Fibroblast of upper back skin (primary cell): ENCODE measurements around the gene ARHGEF28.

Experiments
- DNase-seq: peaks from one replicate; pipeline ENCODE4 v3.0.0-alpha.2; 2013

ARHGEF28 gene

DNA sequence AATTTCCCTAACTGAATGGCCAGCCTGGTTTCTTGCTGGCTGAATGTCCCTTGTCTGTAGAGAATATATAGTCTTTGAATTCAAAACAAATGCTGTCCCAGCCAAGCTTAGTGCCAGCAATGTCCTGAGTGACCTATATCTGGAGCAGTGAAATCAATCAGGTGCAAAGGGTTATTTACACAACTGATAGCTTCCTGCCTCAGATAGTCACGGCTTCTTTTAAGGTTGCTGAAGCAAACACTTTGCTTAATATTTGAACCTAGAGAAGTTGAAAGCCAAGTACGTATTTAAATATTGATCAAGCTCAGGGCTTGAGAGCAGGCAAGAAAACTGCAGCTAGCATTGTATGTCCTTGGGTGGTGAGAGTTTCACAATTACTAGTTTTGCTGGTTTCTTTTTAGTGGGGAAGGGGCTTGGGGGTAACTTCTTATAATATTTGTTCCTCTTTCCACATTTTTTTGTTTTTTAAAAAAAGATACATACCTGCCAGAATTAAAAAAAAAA is 2.0 kb upstream of the ARHGEF28 start:
- no peak for DNase-seq

DNA sequence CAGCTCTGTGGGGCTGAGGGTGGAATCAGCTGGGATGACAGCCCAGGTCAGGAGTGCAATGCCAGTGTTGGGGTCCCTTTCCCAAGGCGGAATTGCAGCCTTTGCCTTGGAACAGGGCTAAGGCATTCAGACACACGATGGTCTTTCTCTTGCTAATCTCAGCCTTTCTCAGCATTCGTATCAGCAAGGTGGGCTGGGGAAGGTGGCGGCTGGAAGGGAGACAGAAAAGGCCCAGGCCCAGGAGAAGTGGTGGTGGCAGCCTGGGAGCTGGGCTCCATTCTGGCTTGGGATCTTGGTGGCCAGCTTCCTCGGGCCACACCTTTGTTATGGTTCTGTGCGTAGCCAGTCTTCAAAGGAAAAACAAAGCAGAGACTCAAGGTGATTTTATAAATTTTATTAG is 1.1 kb upstream of the ARHGEF28 start:
- no peak for DNase-seq

DNA sequence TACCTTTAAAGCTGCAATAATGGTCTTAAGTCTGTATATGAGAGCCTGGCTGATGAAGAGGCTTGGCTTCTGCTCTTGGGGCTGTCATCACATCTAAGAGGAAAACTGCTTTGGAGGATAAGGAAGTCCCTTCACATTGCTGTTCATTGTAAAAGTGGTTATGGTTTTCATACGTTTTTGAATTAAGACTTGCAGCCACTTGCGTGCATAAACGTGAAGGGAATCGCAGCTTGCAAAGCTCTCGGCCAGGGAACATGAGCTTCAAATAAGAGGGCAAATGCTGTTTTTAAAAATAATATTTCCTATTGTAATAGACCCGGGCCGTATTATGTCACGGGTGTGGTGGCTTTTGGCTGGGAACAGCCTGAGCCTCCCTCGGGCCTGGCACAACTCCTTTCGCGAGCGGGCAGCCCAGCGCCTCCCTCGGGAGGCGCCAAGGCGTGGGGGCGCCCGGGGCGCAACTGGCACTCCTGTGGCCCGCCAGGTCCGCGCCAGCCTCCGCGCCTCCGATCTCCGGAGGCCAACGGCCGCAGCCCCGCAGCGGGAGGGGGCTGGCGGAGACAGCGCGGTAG is 538 bp upstream of the ARHGEF28 start:
- DNase-seq, result no peak

- no peak for DNase-seq
Observed at GRCh38 chr5:73626814-73627313, 868 bp downstream of the ARHGEF28 start.

- no peak for DNase-seq
Observed at GRCh38 chr5:73629456-73629855, 3.5 kb downstream of the ARHGEF28 start.

DNA sequence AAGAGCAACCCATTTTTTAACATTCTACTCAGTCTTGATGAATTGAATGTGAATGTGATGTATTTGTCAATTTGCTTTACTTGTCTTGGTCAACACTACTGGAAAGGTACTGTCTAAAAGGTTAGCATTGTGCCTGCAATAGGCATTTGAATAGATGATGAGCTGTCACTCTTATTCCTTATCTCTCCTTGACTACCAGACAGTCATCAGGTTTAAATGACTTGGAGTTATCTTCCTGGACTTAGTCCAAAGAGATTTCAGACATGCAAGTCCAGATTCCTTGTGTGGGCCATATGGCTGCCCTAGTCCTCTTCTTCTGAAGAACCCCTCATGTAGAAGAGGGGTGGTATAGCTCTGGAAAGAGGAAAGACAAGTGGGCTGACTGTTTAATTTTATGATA is 4.8 kb downstream of the ARHGEF28 start:
- no peak for DNase-seq

DNA sequence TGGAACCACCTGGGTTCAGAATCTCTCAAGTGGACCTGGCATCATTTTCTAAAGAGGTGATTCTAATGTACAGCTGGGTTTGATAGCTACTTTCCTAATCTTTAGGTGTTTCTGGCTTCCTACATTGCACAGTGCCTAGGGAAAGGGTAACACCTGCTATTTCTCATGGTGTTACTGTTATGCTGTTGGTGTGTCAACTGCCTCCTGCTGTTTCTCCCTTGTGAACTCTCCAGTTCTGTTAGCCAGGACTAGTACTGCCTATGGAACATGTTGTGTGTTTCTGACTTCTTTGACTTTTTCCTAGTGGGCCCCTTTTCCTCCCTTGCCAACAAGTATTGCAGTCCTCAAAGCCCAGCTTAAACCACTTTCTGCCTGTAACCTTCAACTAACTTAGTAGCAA is 5.5 kb downstream of the ARHGEF28 start:
- no peak for DNase-seq

DNA sequence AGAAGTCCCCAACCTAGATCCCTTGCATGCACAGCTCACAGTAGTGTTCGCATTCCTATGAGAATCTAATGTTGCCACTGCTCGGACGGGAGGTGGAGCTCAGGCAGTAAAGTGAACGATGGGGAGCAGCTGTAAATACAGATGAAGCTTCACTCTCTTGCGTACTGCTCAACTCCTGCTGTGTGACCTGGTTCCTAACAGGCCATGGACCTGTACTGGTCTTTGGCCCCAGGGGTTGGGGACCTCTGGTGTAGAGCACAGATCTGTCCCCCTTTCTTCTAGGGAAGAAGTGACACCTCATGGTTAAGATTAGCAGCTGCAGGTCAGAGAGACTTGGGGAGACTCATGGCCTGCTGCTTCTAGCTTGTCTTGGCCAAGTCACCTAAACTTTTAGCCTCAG is 7.1 kb downstream of the ARHGEF28 start:
- no peak for DNase-seq

- DNase-seq, result no peak
Observed at GRCh38 chr5:73636408-73636807, 10.4 kb downstream of the ARHGEF28 start.

GRCh38 chr5:73637565-73637964 is 11.6 kb downstream of the ARHGEF28 start:
- DNase-seq, result no peak

DNA sequence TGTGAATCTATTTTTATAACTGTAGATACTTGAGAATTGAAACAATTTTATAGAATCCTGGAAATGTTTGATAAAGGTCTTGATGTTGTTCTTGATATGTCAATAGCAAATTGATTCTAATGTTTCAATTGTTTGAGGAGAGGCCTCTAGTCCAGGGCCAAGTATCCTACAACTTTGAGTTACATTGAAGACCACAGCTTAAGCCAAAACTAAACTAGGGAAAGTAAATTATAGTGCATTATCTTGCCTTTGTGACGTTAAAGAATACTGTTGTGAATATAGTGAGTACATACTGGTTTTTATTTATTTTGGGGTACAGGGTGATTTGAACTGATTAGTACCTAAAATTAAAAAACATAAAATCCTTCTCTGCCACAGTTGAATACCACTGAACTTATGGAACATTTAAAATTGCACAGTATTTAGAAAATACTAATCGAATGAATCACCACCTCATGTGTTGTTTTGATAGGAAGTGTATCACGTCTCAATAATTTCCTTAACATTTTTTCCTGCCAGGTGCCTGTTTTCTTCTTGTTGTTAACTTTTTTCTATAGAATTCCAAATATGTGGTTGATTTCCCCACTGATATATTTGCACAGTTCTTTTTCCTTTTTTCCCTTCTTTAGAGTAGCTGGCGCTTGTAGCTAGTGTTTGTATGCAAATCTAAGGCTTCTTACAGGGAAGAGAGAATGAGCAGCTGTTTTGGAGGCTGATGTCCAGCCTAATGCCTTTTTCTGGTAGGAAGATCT is 12.5 kb downstream of the ARHGEF28 start:
- DNase-seq, result peak; percentile 89

- peak; percentile 72 for DNase-seq
Observed at GRCh38 chr5:73640861-73641320, 14.9 kb downstream of the ARHGEF28 start.

- DNase-seq, result no peak
Observed at GRCh38 chr5:73641811-73642210, 15.8 kb downstream of the ARHGEF28 start.

GRCh38 chr5:73642344-73642743 is 16.3 kb downstream of the ARHGEF28 start:
- no peak for DNase-seq

- no peak for DNase-seq
Observed at GRCh38 chr5:73644385-73644963, 18.5 kb downstream of the ARHGEF28 start.

DNA sequence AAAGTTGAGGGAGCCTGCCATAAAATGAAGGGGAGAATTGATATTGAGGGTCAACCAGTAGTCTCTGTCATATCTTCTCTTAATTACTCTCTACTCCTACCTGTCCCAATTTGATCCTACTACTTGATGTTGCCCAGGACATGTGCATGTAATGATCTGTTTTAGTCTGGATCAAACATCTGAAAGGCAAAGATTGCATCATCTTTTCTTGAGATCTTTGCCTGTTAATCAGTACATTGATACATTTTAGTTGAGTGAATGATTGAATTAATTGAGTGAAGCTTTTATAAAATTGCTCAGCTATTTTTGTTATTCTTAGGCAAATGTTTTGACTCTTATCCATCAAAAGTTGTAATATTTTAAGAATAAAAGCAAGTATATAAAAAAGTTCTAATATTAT is 21.7 kb downstream of the ARHGEF28 start:
- DNase-seq, result no peak

GRCh38 chr5:73648515-73648914 is 22.5 kb downstream of the ARHGEF28 start:
- no peak for DNase-seq

- no peak for DNase-seq
Observed at GRCh38 chr5:73649926-73650325, 23.9 kb downstream of the ARHGEF28 start.

GRCh38 chr5:73652391-73652790 is 26.4 kb downstream of the ARHGEF28 start:
- DNase-seq, result no peak

GRCh38 chr5:73654171-73654811 is 28.3 kb downstream of the ARHGEF28 start:
- peak; percentile 29 for DNase-seq

DNA sequence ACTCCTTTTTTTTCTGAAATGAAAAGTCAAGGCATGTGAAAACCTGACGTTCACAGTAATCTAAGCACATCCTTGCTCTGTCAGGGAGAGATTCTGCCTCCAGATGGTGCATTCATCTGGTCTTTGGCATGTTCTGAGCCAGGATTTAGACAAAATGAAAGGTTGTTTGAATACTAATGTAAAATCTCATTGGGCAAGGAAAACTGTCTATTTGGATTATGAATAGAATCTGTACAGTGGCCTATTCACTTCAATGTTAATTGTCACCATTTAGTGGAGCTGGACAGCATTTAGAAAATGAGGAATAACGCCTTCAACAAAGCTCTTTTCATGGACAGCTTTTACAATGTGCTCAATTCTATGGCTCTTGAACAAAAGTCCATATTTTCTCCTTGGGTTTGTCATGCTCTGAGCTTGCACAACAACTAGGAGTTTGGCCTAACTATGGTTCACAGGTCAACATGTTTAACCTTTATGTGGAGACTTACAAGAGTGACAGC is 28.9 kb downstream of the ARHGEF28 start:
- no peak for DNase-seq

GRCh38 chr5:73655521-73656160 is 29.6 kb downstream of the ARHGEF28 start:
- DNase-seq, result no peak

- no peak for DNase-seq
Observed at GRCh38 chr5:73661753-73662152, 35.8 kb downstream of the ARHGEF28 start.
